A172 (cell line): ENCODE results near the gene PRODH2. TPM values are rescaled to one million over a fixed set of nuclear protein-coding genes. Genes with fewer than 3 reads are reported as not detected.
"Not testable (repeated sequence)": the region's sequence is repeated elsewhere in the genome, so short reads cannot be mapped to it uniquely, and the experiment has no call there.

Experiments used
- DNase-seq: peaks from one replicate; pipeline ENCODE4 v3.0.0-alpha.2; 2015; ENCODE audit warnings: low spot score
- total RNA-seq: library from RNA; depleted of rRNA; stranded (reverse); fragments of >200 nt; shearing (Covaris generic); gene quantifications from 2 replicates; pipeline ENCODE4 v1.2.3, GENCODE V29; 2014

Gene PRODH2
- total RNA-seq, 1 experiment from 2014 or later, result not detected

- DNase-seq, result no peak
Observed at GRCh38 chr19:35781650-35782049, 31.0 kb downstream of the PRODH2 start.

GRCh38 chr19:35780717-35781116 lies 31.9 kb downstream of the PRODH2 start:
- no peak for DNase-seq

- DNase-seq, result no peak
Observed at GRCh38 chr19:35780058-35780457, 32.6 kb downstream of the PRODH2 start.

- DNase-seq, result no peak
Observed at GRCh38 chr19:35779033-35779432, 33.6 kb downstream of the PRODH2 start.

- DNase-seq, result no peak
Observed at GRCh38 chr19:35777961-35778360, 34.7 kb downstream of the PRODH2 start.

GRCh38 chr19:35777086-35777841 lies 35.4 kb downstream of the PRODH2 start:
- DNase-seq, result no peak

- no peak for DNase-seq
Observed at GRCh38 chr19:35776102-35776788, 36.4 kb downstream of the PRODH2 start.

- peak; percentile 96 for DNase-seq
Observed at GRCh38 chr19:35775298-35776101, 37.1 kb downstream of the PRODH2 start, which contains the start of gene ARHGAP33. TSS of gene ARHGAP33 (plus strand) at chr19:35775564. CDS start at chr19:35775659, 95 bp downstream.

GRCh38 chr19:35775046-35775297 lies 37.7 kb downstream of the PRODH2 start:
- no peak for DNase-seq

- no peak for DNase-seq
Observed at GRCh38 chr19:35774274-35775045, 38.2 kb downstream of the PRODH2 start.

- DNase-seq, result peak; percentile 30
Observed at GRCh38 chr19:35773020-35773806, 39.4 kb downstream of the PRODH2 start.

- not testable (repeated sequence) for DNase-seq
Observed at GRCh38 chr19:35772362-35772761, 40.3 kb downstream of the PRODH2 start.

- DNase-seq, result no peak
Observed at GRCh38 chr19:35768082-35768421, 44.6 kb downstream of the PRODH2 start.

GRCh38 chr19:35767288-35768081 lies 45.2 kb downstream of the PRODH2 start:
- no peak for DNase-seq

- no peak for DNase-seq
Observed at GRCh38 chr19:35766571-35767104, 46.0 kb downstream of the PRODH2 start.

- DNase-seq, result no peak
Observed at GRCh38 chr19:35764432-35765315, 48.0 kb downstream of the PRODH2 start.

GRCh38 chr19:35760711-35761349 lies 51.8 kb downstream of the PRODH2 start:
- peak; percentile 55 for DNase-seq

GRCh38 chr19:35759697-35760096 lies 52.9 kb downstream of the PRODH2 start:
- DNase-seq, result no peak
